NCI-H82 treated with DMSO at 0.1 percent for 48 hours (cell line): Measurements from ENCODE around the gene ZMYM2.

ENCODE experiments used
- DNase-seq: peaks from one replicate; lab custom pipeline; 2025; ENCODE audit not compliant: unreplicated experiment; lab: John Stamatoyannopoulos, UW

ZMYM2 gene

GRCh38 chr13:20131057-20131832 lies 172.7 kb downstream of the ZMYM2 start:
- DNase-seq, result no peak

GRCh38 chr13:20132052-20132634 lies 173.6 kb downstream of the ZMYM2 start:
- DNase-seq, result no peak

- no peak for DNase-seq
Observed at GRCh38 chr13:20134732-20135131, 176.2 kb downstream of the ZMYM2 start.

GRCh38 chr13:20136781-20137703 lies 178.5 kb downstream of the ZMYM2 start:
- no peak for DNase-seq

GRCh38 chr13:20137875-20138274 lies 179.3 kb downstream of the ZMYM2 start:
- no peak for DNase-seq

- no peak for DNase-seq
Observed at GRCh38 chr13:20140487-20140886, 182.0 kb downstream of the ZMYM2 start.
